IPS DF 4.7 (cell line): ENCODE results near the gene VPS9D1.

ENCODE experiments used
- DNase-seq: peaks from one replicate; pipeline ENCODE4 v3.0.0-alpha.2; 2013; ENCODE audit warnings: low spot score; ENCODE audit errors: extremely low read depth

VPS9D1 gene, protein sequence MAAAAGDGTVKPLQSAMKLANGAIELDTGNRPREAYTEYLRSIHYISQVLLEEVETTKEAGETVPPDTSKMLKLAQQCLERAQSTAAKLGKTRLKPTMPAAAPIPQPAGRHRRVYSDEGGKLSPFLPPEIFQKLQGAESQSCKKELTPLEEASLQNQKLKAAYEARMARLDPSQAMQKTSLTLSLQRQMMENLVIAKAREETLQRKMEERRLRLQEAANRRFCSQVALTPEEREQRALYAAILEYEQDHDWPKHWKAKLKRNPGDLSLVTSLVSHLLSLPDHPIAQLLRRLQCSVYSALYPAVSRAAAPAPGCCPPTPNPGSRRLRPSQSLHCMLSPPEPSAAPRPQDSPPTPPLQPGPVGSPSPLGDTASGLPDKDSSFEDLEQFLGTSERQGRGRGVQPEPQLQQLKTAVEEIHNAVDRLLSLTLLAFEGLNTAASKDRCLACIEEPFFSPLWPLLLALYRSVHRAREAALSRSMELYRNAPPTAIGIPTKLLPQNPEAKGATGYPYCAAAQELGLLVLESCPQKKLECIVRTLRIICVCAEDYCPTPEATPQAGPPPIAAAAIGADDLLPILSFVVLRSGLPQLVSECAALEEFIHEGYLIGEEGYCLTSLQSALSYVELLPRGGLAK

GRCh38 chr16:89720813-89721545 lies at the start of gene VPS9D1, which contains the start of gene ZNF276:
TSS of gene VPS9D1 (minus strand) at chr16:89720898. CDS start at chr16:89720861, 37 bp downstream.
TSS of gene ZNF276 (plus strand) at chr16:89721537. CDS start at chr16:89721641, 104 bp downstream.
- DNase-seq, result no peak

GRCh38 chr16:89770367-89770766 lies 49.7 kb upstream of the VPS9D1 start:
- DNase-seq, result no peak

DNA sequence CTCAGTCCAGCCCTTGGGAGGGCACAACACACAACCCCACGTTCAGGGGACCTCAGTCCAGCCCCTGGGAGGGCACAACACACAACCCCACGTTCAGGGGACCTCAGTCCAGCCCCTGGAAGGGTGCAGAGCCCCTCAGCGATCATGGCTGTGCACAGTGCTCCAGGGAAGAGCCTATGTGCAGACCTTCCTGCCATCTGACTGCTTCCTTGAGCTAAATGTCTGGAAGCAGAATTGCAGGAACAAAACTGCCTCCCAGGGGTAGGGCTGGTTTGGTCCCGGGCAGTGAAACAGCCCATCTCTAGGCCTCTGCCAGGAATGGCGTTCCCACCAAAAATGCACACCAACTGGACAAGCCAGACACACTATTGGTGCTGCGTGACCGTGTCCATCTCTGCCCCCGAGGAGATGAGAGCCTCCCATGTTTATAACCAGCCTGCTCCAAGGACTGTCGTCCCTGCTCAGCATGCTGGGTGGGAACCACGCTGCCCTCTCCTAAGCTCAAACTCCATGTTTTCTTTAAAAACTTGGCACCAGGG lies 44.7 kb upstream of the VPS9D1 start:
- no peak for DNase-seq

DNA sequence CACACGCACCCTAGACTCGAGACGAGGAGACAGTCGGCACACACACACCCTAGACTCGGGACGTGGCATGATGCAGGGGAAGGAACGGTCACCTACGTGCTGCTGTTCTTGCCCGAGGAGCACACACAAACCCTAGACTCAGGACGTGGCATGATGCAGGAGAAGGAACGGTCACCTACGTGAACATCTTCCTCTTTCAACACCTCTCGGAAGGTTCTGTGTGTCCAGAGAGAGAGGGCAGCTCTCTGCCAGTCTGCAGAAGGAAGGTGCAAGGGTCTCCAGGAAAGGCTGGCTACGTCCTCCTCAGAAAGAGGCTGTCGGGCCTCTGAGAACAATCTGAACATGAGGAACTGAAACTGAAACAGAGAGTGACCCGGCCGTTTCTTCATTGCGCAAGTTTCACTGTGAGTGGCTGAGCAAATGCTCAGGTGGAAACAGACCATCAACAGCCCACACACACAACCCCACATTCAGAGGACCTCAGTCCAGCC lies 44.1 kb upstream of the VPS9D1 start:
- no peak for DNase-seq

DNA sequence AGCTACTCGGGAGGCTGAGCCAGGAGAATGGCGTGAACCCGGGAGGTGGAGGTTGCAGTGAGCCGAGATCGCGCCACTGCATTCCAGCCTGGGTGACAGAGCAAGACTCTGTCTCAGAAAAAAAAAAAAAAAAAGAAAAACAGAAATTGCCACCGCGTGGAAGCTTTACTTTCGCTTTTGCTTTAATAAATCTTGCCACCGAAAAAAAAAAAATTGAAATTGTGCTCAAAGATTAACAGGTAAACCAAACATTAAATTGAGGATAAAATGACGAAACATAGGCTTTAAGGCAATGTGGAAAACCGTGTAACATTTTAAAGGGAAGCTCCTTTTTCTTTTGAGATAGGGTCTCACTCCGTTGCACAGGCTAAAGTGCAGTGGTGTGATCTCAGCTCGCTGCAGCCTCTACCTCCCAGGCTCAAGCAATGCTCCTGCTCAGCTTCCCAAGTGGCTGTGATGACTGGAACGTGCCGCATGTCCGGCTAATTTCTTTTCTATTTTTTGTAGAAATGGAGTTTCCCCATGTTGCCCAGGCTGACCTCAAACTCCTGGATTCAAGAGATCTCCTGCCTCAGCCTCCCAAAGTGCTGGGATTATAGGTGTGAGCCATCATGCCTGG lies 40.7 kb upstream of the VPS9D1 start:
- DNase-seq, result no peak

- no peak for DNase-seq
Observed at GRCh38 chr16:89759746-89760340, 39.1 kb upstream of the VPS9D1 start.

GRCh38 chr16:89749637-89750036 lies 28.9 kb upstream of the VPS9D1 start:
- DNase-seq, result no peak

GRCh38 chr16:89748921-89749320 lies 28.2 kb upstream of the VPS9D1 start:
- DNase-seq, result no peak

- no peak for DNase-seq
Observed at GRCh38 chr16:89748076-89748475, 27.4 kb upstream of the VPS9D1 start.

GRCh38 chr16:89746043-89746442 lies 25.3 kb upstream of the VPS9D1 start:
- DNase-seq, result no peak

- no peak for DNase-seq
Observed at GRCh38 chr16:89744813-89745212, 24.1 kb upstream of the VPS9D1 start.

DNA sequence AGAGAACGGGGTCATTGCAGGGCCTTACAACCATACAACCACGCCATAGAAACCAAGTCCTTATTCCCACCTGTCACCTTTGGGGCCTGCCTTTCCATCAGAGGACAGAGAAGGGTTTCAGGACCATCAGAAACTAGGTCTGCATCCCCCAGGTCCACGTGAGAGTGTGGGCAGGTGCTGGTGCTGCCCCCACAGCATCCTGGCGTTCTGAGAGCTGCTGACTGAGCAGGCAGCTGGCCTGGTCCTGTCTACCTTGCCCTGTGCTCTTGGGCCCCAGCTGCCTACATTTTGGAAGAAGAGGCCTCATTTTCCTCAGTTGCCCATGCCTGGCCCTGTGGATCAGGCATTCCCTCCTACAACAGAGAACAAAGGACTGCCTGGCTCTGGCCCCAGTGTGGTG lies 22.2 kb upstream of the VPS9D1 start:
- no peak for DNase-seq

DNA sequence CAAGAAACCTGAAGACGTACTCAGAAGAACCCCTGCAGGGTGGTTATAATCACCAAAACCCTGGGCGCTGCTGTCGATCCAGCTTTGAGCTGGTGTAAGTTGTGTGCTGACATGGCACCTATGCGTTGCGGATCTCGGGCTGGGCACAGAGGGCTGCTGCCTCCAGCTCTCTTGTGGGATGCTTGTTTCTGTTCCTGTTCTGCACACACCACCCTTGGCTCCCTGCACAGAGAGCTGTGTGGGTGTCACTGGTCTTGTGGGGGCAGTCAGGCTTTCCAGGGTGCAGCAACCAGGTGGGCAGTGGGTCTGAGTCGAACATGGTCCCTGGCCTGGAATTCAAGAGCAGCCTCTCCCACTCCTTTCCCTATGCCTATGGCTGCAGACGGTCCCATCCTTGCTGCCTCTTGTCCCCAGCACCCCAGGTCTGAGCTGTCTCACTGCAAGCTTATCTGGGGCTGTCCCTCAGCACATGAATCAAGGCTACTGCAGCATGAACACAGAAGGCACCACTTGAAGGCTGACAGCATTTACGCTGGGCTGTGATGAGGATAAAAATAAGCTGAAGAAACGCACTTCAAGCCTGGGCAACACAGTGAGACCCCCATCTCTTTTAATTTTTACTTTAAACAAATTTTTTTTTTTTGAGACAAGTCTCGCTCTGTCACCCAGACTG lies 20.8 kb upstream of the VPS9D1 start:
- DNase-seq, result no peak

- no peak for DNase-seq
Observed at GRCh38 chr16:89739383-89739782, 18.7 kb upstream of the VPS9D1 start.

- DNase-seq, result no peak
Observed at GRCh38 chr16:89738538-89739317, 18.0 kb upstream of the VPS9D1 start.

- DNase-seq, result no peak
Observed at GRCh38 chr16:89738072-89738377, 17.3 kb upstream of the VPS9D1 start.

DNA sequence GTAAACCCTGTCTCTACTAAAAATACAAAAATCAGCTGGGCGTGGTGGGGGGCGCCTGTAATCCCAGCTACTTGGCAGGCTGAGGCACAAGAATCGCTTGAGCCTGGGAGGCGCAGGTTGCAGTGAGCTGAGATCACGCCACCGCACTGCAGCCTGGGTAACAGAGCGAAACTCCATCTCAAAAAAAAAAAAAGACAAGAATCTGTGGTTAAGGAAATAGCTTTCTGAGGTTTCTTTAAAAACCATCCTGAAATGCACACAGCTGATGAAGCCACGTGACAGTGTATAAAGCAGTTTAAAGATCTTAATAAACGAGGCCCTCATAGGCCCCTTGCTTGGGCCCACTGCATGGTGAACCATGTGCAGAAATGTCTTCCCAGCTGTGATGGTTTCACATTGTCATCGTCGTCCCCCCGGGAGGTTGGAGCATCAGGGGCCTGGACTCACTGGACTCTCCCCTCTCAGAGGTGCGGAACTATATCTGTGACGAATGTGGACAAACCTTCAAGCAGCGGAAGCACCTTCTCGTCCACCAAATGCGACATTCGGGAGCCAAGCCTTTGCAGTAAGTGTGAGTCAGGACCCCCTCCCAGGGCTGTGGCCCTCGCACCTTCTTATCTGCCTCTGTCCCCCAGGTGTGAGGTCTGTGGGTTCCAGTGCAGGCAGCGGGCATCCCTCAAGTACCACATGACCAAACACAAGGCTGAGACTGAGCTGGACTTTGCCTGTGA lies 16.8 kb upstream of the VPS9D1 start:
- no peak for DNase-seq

- DNase-seq, result no peak
Observed at GRCh38 chr16:89736554-89736953, 15.9 kb upstream of the VPS9D1 start.

DNA sequence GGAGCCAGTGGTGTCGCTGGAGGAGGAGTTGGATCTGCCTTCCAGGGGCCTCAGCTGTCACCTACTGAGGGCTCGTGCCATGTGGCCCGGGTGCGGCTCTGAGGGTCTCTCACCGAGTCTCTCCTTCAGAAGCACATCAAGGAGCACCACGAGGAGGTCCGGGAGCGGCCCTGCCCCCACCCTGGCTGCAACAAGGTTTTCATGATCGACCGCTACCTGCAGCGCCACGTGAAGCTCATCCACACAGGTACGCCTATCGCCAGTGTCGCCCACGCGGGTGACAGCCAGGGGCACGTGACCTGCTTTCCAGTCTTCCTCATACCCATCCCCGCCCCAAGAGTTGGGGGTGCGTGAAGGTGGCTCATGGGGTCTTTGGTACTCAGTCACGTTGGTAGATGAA lies 13.1 kb upstream of the VPS9D1 start:
- no peak for DNase-seq
